Ovary (tissue), 3 donors: Measurements from ENCODE around the gene SLC25A11.

Experiments
- EP300 ChIP-seq: sonication (generic); formaldehyde crosslinking; IDR thresholded peaks from one replicate; pipeline ENCODE4 v1.6.1; 2017; ENCODE audit warnings: antibody characterized with exemption
- POLR2A ChIP-seq: fragments of 450-650 bp; IDR thresholded peaks from one replicate; pipeline ENCODE4 v1.6.1; 2017; ENCODE audit warnings: antibody characterized with exemption, mild to moderate bottlenecking, moderate library complexity
- TF ChIP-seq, protein P1 (sequence below), 3 donors: fragments of 450-650 bp in 2 of 3; fragments of 200-600 bp in 1 of 3; IDR thresholded peaks; one replicate each; pipeline versions ENCODE4 v1.5.1 to v1.8.0; 2016 to 2022; ENCODE audit warnings: antibody characterized with exemption in 3 of 3, mild to moderate bottlenecking in 1 of 3
- donor health status: DM: no; HTN: no; CAD: no.

DNA sequence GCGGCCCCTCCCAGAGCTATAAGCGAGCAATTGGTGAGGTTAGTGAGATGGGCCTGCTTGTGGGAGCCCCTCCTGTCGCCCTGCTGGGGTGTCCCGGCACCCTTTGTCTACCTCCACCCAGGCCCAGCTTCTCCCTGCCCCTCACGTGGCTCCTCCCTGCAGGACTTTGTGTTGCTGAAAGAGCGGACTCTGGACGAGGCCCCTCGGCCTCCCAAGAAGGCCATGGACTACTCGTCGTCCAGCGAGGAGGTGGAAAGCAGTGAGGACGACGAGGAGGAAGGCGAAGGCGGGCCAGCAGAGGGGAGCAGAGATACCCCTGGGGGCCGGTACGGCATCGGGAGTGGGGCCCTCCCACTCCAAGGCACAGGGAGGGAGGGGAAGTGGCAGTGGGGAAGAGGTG is 46.6 kb downstream of the SLC25A11 start:
- TF ChIP-seq POLR2A (no peak), EP300 (no peak)
- TF ChIP-seq, protein P1, sequence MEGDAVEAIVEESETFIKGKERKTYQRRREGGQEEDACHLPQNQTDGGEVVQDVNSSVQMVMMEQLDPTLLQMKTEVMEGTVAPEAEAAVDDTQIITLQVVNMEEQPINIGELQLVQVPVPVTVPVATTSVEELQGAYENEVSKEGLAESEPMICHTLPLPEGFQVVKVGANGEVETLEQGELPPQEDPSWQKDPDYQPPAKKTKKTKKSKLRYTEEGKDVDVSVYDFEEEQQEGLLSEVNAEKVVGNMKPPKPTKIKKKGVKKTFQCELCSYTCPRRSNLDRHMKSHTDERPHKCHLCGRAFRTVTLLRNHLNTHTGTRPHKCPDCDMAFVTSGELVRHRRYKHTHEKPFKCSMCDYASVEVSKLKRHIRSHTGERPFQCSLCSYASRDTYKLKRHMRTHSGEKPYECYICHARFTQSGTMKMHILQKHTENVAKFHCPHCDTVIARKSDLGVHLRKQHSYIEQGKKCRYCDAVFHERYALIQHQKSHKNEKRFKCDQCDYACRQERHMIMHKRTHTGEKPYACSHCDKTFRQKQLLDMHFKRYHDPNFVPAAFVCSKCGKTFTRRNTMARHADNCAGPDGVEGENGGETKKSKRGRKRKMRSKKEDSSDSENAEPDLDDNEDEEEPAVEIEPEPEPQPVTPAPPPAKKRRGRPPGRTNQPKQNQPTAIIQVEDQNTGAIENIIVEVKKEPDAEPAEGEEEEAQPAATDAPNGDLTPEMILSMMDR (IDR thresholded peaks at IDR 0.05), result no peak
